Endothelial cell of umbilical vein (primary cell): ENCODE data around the gene AATF. TPM values are rescaled to one million over a fixed set of nuclear protein-coding genes. Genes with fewer than 3 reads are reported as not detected.

Experiments used
- BruUV-seq: library from RNA; stranded (reverse); fragments of 400-500 nt; replicated peaks from 2 replicates; lab custom pipeline; 2021; lab: Mats Ljungman, UMichigan
- CTCF ChIA-PET: fragments of 300-600, 350-600 bp; sonication (Branson Sonifier 250); formaldehyde crosslinking; loops from one replicate; lab custom pipeline; 2021; ENCODE audit warnings: antibody characterized with exemption, inconsistent platforms; lab: Charles Lee
- POLR2A ChIA-PET: fragments of 300-600, 350-600 bp; sonication (Branson Sonifier 250); formaldehyde crosslinking; loops from one replicate; lab custom pipeline; 2021; ENCODE audit warnings: antibody characterized with exemption, inconsistent platforms; lab: Charles Lee
- DNase-seq: peaks from one replicate; pipeline ENCODE4 v3.0.0-alpha.2; 2011; ENCODE audit warnings: low read depth, low spot score
- FAIRE-seq: peaks from 2 replicates; lab custom pipeline; 2011; peaks lifted over from hg19 to GRCh38; lab: Jason Lieb, UNC
- H2AFZ ChIP-seq: 2 replicates; pipeline ENCODE4 v1.6.0; 2012; ENCODE audit warnings: low read depth, low read length, control low read depth, inconsistent platforms
- H3K27ac ChIP-seq: 2 replicates; pipeline ENCODE4 v1.5.1; 2011; ENCODE audit warnings: low read depth, mild to moderate bottlenecking, control low read depth, low read length, moderate library complexity; ENCODE audit not compliant: insufficient read depth
- H3K27me3 ChIP-seq, 2 experiments: 2 replicates each; pipeline versions ENCODE4 v1.6.0 to v1.6.1; 2011; ENCODE audit warnings: low read length in 2 of 2, mixed read lengths in 1 of 2; ENCODE audit not compliant: control insufficient read depth in 2 of 2, insufficient read depth in 2 of 2
- H3K36me3 ChIP-seq, 2 experiments: 2 replicates in 1 of 2; 3 replicates in 1 of 2; pipeline ENCODE4 v1.5.1; 2011; ENCODE audit warnings: low read length in 2 of 2, mild to moderate bottlenecking in 1 of 2, moderate library complexity in 1 of 2; ENCODE audit not compliant: control insufficient read depth in 2 of 2, insufficient read depth in 2 of 2; ENCODE audit errors: extremely low read depth in 1 of 2
- H3K4me1 ChIP-seq: 3 replicates; pipeline ENCODE4 v1.5.1; 2011; ENCODE audit warnings: mild to moderate bottlenecking, low read length; ENCODE audit not compliant: control insufficient read depth, insufficient read depth; ENCODE audit errors: extremely low read depth
- H3K4me2 ChIP-seq: 2 replicates; pipeline ENCODE4 v1.6.1; 2011; ENCODE audit warnings: low read length, control low read depth, mixed read lengths; ENCODE audit not compliant: insufficient read depth
- H3K4me3 ChIP-seq, 3 experiments: fragments of 200-600 bp in 1 of 3; sonication (generic), shearing (Covaris generic) in 1 of 3; replicated peaks in 1 of 3; 2 replicates each; pipeline ENCODE4 v1.5.1; 2011 to 2016; ENCODE audit warnings: control low read depth in 3 of 3, low read length in 3 of 3, mild to moderate bottlenecking in 2 of 3, inconsistent platforms in 1 of 3, low read depth in 1 of 3, moderate library complexity in 1 of 3; ENCODE audit not compliant: insufficient read depth in 1 of 3
- H3K79me2 ChIP-seq: 2 replicates; pipeline ENCODE4 v1.6.0; 2012; ENCODE audit warnings: low read length, inconsistent platforms; ENCODE audit not compliant: control insufficient read depth, insufficient read depth
- H3K9ac ChIP-seq: replicated peaks from 2 replicates; pipeline ENCODE3; 2011; ENCODE audit warnings: low read length, control low read depth; ENCODE audit not compliant: insufficient read depth; ENCODE audit errors: extremely low read depth
- H3K9me1 ChIP-seq: replicated peaks from 3 replicates; pipeline ENCODE4 v1.6.0; 2011; ENCODE audit warnings: mild to moderate bottlenecking, low read length; ENCODE audit not compliant: control insufficient read depth, insufficient read depth; ENCODE audit errors: extremely low read depth
- H3K9me3 ChIP-seq: replicated peaks from 2 replicates; pipeline ENCODE4 v1.5.1; 2012; ENCODE audit warnings: low read length, inconsistent platforms; ENCODE audit not compliant: control insufficient read depth, insufficient read depth
- H4K20me1 ChIP-seq: replicated peaks from 2 replicates; pipeline ENCODE3; 2011; ENCODE audit warnings: mild to moderate bottlenecking, low read length; ENCODE audit not compliant: control insufficient read depth, insufficient read depth; ENCODE audit errors: extremely low read depth
- EZH2 ChIP-seq: IDR thresholded peaks from 2 replicates; pipeline ENCODE4 v1.6.1; 2012; ENCODE audit warnings: borderline replicate concordance, low read depth, mild to moderate bottlenecking, moderate library complexity, low read length, inconsistent platforms; ENCODE audit not compliant: severe bottlenecking
- FOS ChIP-seq: IDR thresholded peaks from 2 replicates; pipeline ENCODE4 v1.6.1; 2011; ENCODE audit warnings: mild to moderate bottlenecking, low read length, moderate library complexity, borderline replicate concordance; ENCODE audit not compliant: insufficient read depth
- GATA2 ChIP-seq: IDR thresholded peaks from 2 replicates; pipeline ENCODE4 v1.7.0; 2011; ENCODE audit warnings: low read depth, mild to moderate bottlenecking, moderate library complexity, mixed read lengths, low read length; ENCODE audit not compliant: insufficient read length, insufficient read depth
- JUN ChIP-seq: IDR thresholded peaks from 2 replicates; pipeline ENCODE4 v1.6.1; 2011; ENCODE audit warnings: borderline replicate concordance, low read depth; ENCODE audit not compliant: insufficient read length, insufficient read depth
- MAX ChIP-seq: IDR thresholded peaks from 2 replicates; pipeline ENCODE4 v1.6.1; 2011; ENCODE audit not compliant: insufficient read depth, insufficient read length
- MYC ChIP-seq: IDR thresholded peaks from one replicate; pipeline ENCODE4 v1.6.1; 2011; ENCODE audit warnings: mild to moderate bottlenecking, low read depth, low read length
- POLR2A ChIP-seq: IDR thresholded peaks from 2 replicates; pipeline ENCODE4 v1.6.1; 2012; ENCODE audit warnings: low read depth, mild to moderate bottlenecking, control low read depth, low read length
- POLR2AphosphoS5 ChIP-seq: IDR thresholded peaks from 2 replicates; pipeline ENCODE4 v1.6.1; 2012; ENCODE audit warnings: low read depth, mild to moderate bottlenecking, control low read depth, low read length, moderate library complexity; ENCODE audit not compliant: insufficient read depth
- dilution Hi-C: fragments of 300-500 bp; cut with MboI; formaldehyde crosslinking; loops from one replicate; pipeline ENCODE4 v1.15.0; 2019; ENCODE audit warnings: low sequenced_read_pairs; ENCODE audit not compliant: extremely low pct_ligation_motif_present
- intact Hi-C: fragments of 100-400 bp; cut with micrococcal nuclease; formaldehyde crosslinking; loops from one replicate; pipeline ENCODE4 v1.10.0; 2022
- polyA plus RNA-seq, 4 experiments: library from polyadenylated mRNA; depleted of rRNA in 3 of 4; stranded (reverse) in 3 of 4; unstranded in 1 of 4; fragments of >200 nt; gene quantifications; 2 replicates each; pipeline versions ENCODE4 v1.2.1 to v1.2.3, GENCODE V29; 2011 to 2012; ENCODE audit warnings: missing spikeins in 1 of 4
- total RNA-seq: library from RNA; stranded (reverse); gene quantifications from 2 replicates; pipeline ENCODE4 v1.2.3, GENCODE V29; 2021
- TF ChIP-seq, protein P1 (sequence below), 2 donors: IDR thresholded peaks; 1 replicate in 1 of 2; 2 replicates in 1 of 2; pipeline ENCODE4 v1.5.1; 2011; ENCODE audit warnings: low read length in 2 of 2, mild to moderate bottlenecking in 2 of 2, moderate library complexity in 2 of 2, control low read depth in 1 of 2, inconsistent platforms in 1 of 2, low read depth in 1 of 2; ENCODE audit not compliant: insufficient read depth in 1 of 2; ENCODE audit errors: extremely low read depth in 1 of 2

Gene AATF
- total and polyA plus RNA-seq, 2 donors (not counting 3 experiments of a cell fraction or from before 2014, with no cell fraction given), result 15.7 to 47.2 TPM

DNA sequence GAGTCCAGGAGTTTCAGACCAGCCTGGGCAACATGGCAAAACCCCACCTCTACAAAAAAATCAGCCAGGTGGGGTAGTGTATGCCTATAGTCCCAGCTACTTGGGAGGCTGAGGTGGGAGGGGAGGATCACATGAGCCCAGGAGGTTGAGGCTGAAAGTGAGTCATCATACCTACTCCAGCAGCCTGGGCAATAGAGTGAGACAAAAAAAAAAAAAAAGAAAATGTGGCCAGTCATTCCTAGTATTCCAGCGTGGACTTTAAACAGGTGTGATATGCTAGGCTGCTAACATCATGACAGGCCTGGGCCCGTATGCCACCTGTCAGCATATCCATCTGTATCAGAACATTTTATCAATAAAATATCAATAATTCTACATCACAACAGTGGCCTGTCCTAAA lies 143.3 kb downstream of the AATF start:
- no peaks in the 10 kb centered on the region for H3K9me1 ChIP-seq
- peaks cover 10% of the 10 kb centered on the region for H3K4me1 ChIP-seq
- dilution Hi-C loops, result no loop called here
- H3K4me3 ChIP-seq, result no peak overlapping the region
- no TSS peak for BruUV-seq
- peaks cover 13 to 30% of the 10 kb centered on the region in 2 experiments for H3K36me3 ChIP-seq
- H3K4me2 ChIP-seq, result no peak overlapping the region
- no peaks in the 10 kb centered on the region for H3K27me3 ChIP-seq
- H2AFZ ChIP-seq, result no peak overlapping the region
- H3K79me2 ChIP-seq, result no peaks in the 10 kb centered on the region
- TF ChIP-seq, protein P1, sequence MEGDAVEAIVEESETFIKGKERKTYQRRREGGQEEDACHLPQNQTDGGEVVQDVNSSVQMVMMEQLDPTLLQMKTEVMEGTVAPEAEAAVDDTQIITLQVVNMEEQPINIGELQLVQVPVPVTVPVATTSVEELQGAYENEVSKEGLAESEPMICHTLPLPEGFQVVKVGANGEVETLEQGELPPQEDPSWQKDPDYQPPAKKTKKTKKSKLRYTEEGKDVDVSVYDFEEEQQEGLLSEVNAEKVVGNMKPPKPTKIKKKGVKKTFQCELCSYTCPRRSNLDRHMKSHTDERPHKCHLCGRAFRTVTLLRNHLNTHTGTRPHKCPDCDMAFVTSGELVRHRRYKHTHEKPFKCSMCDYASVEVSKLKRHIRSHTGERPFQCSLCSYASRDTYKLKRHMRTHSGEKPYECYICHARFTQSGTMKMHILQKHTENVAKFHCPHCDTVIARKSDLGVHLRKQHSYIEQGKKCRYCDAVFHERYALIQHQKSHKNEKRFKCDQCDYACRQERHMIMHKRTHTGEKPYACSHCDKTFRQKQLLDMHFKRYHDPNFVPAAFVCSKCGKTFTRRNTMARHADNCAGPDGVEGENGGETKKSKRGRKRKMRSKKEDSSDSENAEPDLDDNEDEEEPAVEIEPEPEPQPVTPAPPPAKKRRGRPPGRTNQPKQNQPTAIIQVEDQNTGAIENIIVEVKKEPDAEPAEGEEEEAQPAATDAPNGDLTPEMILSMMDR (IDR thresholded peaks at IDR 0.05; ENCODE audit: extremely low read depth in 1 of 2, insufficient read depth in 1 of 2, low read depth in 1 of 2, low read length in 2 of 2), result no peak
- TF ChIP-seq MYC (no peak), POLR2AphosphoS5 (no peak), MAX (no peak), EZH2 (no peak), JUN (no peak), FOS (no peak), GATA2 (no peak), POLR2A (no peak)
- ChIA-PET POLR2A (no interaction called here), CTCF (no interaction called here)
- DNase-seq (no peak), FAIRE-seq (no peak)
- intact Hi-C loops, result no loop called here
- H3K9me3 ChIP-seq, result no peaks in the 10 kb centered on the region
- no peak overlapping the region for H3K9ac ChIP-seq
- no peak overlapping the region for H3K27ac ChIP-seq
- no peaks in the 10 kb centered on the region for H4K20me1 ChIP-seq
